Gastroesophageal sphincter (tissue), 3 donors: ENCODE measurements around the gene PLIN5.

ENCODE experiments used
- EP300 ChIP-seq: sonication (generic); formaldehyde crosslinking; IDR thresholded peaks from one replicate; pipeline ENCODE4 v1.6.1; 2017; ENCODE audit warnings: antibody characterized with exemption, mild to moderate bottlenecking
- POLR2A ChIP-seq, 2 donors: fragments of 450-650 bp; IDR thresholded peaks; one replicate each; pipeline ENCODE4 v1.6.1; 2017; ENCODE audit warnings: antibody characterized with exemption in 2 of 2, mild to moderate bottlenecking in 2 of 2, moderate library complexity in 1 of 2
- POLR2AphosphoS5 ChIP-seq: sonication (generic); formaldehyde crosslinking; IDR thresholded peaks from one replicate; pipeline ENCODE4 v1.6.1; 2017; ENCODE audit warnings: antibody characterized with exemption
- TF ChIP-seq, protein P1 (sequence below), 4 experiments: fragments of 200-600 bp in 2 of 4; fragments of 450-650 bp in 2 of 4; sonication (generic) in 1 of 4; IDR thresholded peaks; one replicate each; pipeline ENCODE4 v1.5.1; 2017 to 2019; ENCODE audit warnings: antibody characterized with exemption in 4 of 4, mild to moderate bottlenecking in 2 of 4, moderate library complexity in 2 of 4

DNA sequence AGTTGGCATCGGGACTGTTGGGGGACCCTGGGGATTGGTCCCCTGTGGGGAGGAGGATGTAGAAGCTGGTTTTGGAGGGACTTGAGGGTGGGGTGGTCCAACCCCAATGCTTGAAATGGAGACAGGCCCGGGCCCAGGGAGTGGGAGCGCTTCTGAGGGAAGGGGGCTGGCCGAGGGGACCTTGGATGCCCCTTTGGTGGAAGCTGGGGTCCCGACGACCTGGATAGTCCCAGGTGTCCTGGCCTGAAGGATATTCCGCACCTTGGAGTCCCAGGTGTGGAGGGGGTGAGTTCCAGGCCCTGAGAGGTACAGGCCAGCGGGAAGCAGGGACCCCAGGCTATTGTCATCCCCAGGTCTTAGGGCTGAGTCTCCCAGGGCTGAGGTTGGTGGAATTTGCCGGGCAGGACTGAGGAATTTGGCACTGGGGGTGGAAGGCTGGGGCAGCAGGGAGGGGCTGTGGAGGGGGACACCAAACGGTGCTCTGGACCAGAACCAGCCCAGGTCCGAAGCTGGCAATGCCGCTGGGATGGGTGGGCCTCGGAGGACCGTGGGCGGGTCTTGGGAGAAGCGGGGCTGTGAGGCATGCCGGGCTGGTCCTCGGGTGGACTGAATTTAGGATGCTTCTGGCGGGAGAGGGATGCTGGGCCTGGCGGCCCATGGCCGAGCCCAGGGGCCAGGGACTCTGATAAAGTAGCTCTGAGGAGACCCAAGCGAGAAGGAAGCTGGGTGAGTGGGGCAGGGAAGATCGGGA is 61.1 kb downstream of the PLIN5 start:
- TF ChIP-seq, protein P1, sequence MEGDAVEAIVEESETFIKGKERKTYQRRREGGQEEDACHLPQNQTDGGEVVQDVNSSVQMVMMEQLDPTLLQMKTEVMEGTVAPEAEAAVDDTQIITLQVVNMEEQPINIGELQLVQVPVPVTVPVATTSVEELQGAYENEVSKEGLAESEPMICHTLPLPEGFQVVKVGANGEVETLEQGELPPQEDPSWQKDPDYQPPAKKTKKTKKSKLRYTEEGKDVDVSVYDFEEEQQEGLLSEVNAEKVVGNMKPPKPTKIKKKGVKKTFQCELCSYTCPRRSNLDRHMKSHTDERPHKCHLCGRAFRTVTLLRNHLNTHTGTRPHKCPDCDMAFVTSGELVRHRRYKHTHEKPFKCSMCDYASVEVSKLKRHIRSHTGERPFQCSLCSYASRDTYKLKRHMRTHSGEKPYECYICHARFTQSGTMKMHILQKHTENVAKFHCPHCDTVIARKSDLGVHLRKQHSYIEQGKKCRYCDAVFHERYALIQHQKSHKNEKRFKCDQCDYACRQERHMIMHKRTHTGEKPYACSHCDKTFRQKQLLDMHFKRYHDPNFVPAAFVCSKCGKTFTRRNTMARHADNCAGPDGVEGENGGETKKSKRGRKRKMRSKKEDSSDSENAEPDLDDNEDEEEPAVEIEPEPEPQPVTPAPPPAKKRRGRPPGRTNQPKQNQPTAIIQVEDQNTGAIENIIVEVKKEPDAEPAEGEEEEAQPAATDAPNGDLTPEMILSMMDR (IDR thresholded peaks at IDR 0.05): no peak
- TF ChIP-seq POLR2A (IDR thresholded peaks at IDR 0.05) (no peak), POLR2AphosphoS5 (no peak), EP300 (no peak)
